ENCODE results near the gene UACA.
"Not testable (repeated sequence)": the region's sequence is repeated elsewhere in the genome, so short reads cannot be mapped to it uniquely, and the experiment has no call there.

Gene UACA

GRCh38 chr15:70753101-70753829 lies 10.1 kb downstream of the UACA start:
- WGBS (ENCODE audit: insufficient coverage) = 50% methylated on average over 2 of the region's 4 CpGs
- CTCF ChIA-PET = interaction anchor here (1.5 kb wide), 1 partner anchor 27 kb away, joined by 3 read pairs; no protein-coding TSS in a partner anchor
- POLR2A ChIA-PET = no interaction called here
- DNase-seq = no peak
- Histone ChIP-seq H3K4me1 (ENCODE audit: control extremely low read depth in 1 of 4, control insufficient read depth in 4 of 4, insufficient read depth in 4 of 4, low read length in 3 of 4) (peaks cover 0 to 5% (median 0%) of the 10 kb centered on the region in 4 experiments), H3K27ac (ENCODE audit: insufficient read depth in 1 of 2, low read depth in 1 of 2, low read length in 2 of 2, poor library complexity in 1 of 2, severe bottlenecking in 2 of 2) (no peak overlapping the region), H3K27me3 (replicated peaks in 2 of 5; ENCODE audit: control insufficient read depth in 4 of 5, insufficient read depth in 5 of 5, low read length in 4 of 5) (peaks cover 0 to 3% (median 3%) of the 10 kb centered on the region in 5 experiments), H3K9me3 (ENCODE audit: control extremely low read depth in 1 of 5, control insufficient read depth in 4 of 5, insufficient read depth in 2 of 5, low read depth in 1 of 5, low read length in 4 of 5) (no peaks in the 10 kb centered on the region), H3K4me3 (ENCODE audit: control insufficient read depth in 1 of 7, extremely low read depth in 1 of 7, insufficient read depth in 4 of 7, low read depth in 2 of 7, low read length in 6 of 7) (no peak overlapping the region), H3K36me3 (ENCODE audit: control insufficient read depth in 4 of 4, insufficient read depth in 4 of 4, low read length in 3 of 4) (no peaks in the 10 kb centered on the region)

GRCh38 chr15:70752193-70752635 lies 11.1 kb downstream of the UACA start:
- ChIA-PET CTCF (interaction anchor here (0.6 to 1.2 kb wide), 2 partner anchors 61 to 719 kb away, joined by 3 read pairs; no protein-coding TSS in a partner anchor), POLR2A (interaction anchor here (0.6 kb wide), 1 partner anchor 64 kb away, joined by 3 read pairs; no protein-coding TSS in a partner anchor)
- peak in 2 of 3 donors; percentile 27 to 29 for DNase-seq
- Histone ChIP-seq H3K4me3 (ENCODE audit: control insufficient read depth in 1 of 7, extremely low read depth in 1 of 7, insufficient read depth in 4 of 7, low read depth in 2 of 7, low read length in 6 of 7) (no peak overlapping the region), H3K9me3 (ENCODE audit: control extremely low read depth in 1 of 5, control insufficient read depth in 4 of 5, insufficient read depth in 2 of 5, low read depth in 1 of 5, low read length in 4 of 5) (no peaks in the 10 kb centered on the region), H3K27ac (ENCODE audit: insufficient read depth in 1 of 2, low read depth in 1 of 2, low read length in 2 of 2, poor library complexity in 1 of 2, severe bottlenecking in 2 of 2) (no peak overlapping the region), H3K27me3 (replicated peaks in 2 of 5; ENCODE audit: control insufficient read depth in 4 of 5, insufficient read depth in 5 of 5, low read length in 4 of 5) (peaks cover 0 to 3% (median 0%) of the 10 kb centered on the region in 5 experiments), H3K36me3 (ENCODE audit: control insufficient read depth in 4 of 4, insufficient read depth in 4 of 4, low read length in 3 of 4) (no peaks in the 10 kb centered on the region), H3K4me1 (ENCODE audit: control extremely low read depth in 1 of 4, control insufficient read depth in 4 of 4, insufficient read depth in 4 of 4, low read length in 3 of 4) (peaks cover 0 to 8% (median 0%) of the 10 kb centered on the region in 4 experiments)
- WGBS (ENCODE audit: insufficient coverage) = 67% methylated on average over 1 of the region's 4 CpGs

- ChIA-PET CTCF (interaction anchor here (1.1 kb wide), 1 partner anchor 26 kb away, joined by 4 read pairs; no protein-coding TSS in a partner anchor), POLR2A (interaction anchor here (0.7 kb wide), 1 partner anchor 83 kb away, joined by 3 read pairs; no protein-coding TSS in a partner anchor)
- peaks cover 0 to 8% (median 0%) of the 10 kb centered on the region in 4 experiments for H3K4me1 ChIP-seq (ENCODE audit: control extremely low read depth in 1 of 4, control insufficient read depth in 4 of 4, insufficient read depth in 4 of 4, low read length in 3 of 4)
- peaks cover 0 to 3% (median 0%) of the 10 kb centered on the region in 5 experiments for H3K27me3 ChIP-seq (replicated peaks in 2 of 5; ENCODE audit: control insufficient read depth in 4 of 5, insufficient read depth in 5 of 5, low read length in 4 of 5)
- no peak overlapping the region for H3K4me3 ChIP-seq (ENCODE audit: control insufficient read depth in 1 of 7, extremely low read depth in 1 of 7, insufficient read depth in 4 of 7, low read depth in 2 of 7, low read length in 6 of 7)
- H3K36me3 ChIP-seq (ENCODE audit: control insufficient read depth in 4 of 4, insufficient read depth in 4 of 4, low read length in 3 of 4) = no peaks in the 10 kb centered on the region
- 98% methylated on average over 7 of the region's 8 CpGs for WGBS (ENCODE audit: insufficient coverage)
- no peak overlapping the region for H3K27ac ChIP-seq (ENCODE audit: insufficient read depth in 1 of 2, low read depth in 1 of 2, low read length in 2 of 2, poor library complexity in 1 of 2, severe bottlenecking in 2 of 2)
- DNase-seq = no peak
- no peaks in the 10 kb centered on the region for H3K9me3 ChIP-seq (ENCODE audit: control extremely low read depth in 1 of 5, control insufficient read depth in 4 of 5, insufficient read depth in 2 of 5, low read depth in 1 of 5, low read length in 4 of 5)
Observed at GRCh38 chr15:70750203-70750869, 13.0 kb downstream of the UACA start.

GRCh38 chr15:70748281-70748747 lies 15.0 kb downstream of the UACA start:
- POLR2A ChIA-PET = no interaction called here
- Histone ChIP-seq H3K4me3 (ENCODE audit: control insufficient read depth in 1 of 7, extremely low read depth in 1 of 7, insufficient read depth in 4 of 7, low read depth in 2 of 7, low read length in 6 of 7) (no peak overlapping the region), H3K27me3 (replicated peaks in 2 of 5; ENCODE audit: control insufficient read depth in 4 of 5, insufficient read depth in 5 of 5, low read length in 4 of 5) (peaks cover 0 to 3% (median 0%) of the 10 kb centered on the region in 5 experiments), H3K27ac (ENCODE audit: insufficient read depth in 1 of 2, low read depth in 1 of 2, low read length in 2 of 2, poor library complexity in 1 of 2, severe bottlenecking in 2 of 2) (no peak overlapping the region), H3K4me1 (ENCODE audit: control extremely low read depth in 1 of 4, control insufficient read depth in 4 of 4, insufficient read depth in 4 of 4, low read length in 3 of 4) (peaks cover 0 to 8% (median 0%) of the 10 kb centered on the region in 4 experiments), H3K9me3 (ENCODE audit: control extremely low read depth in 1 of 5, control insufficient read depth in 4 of 5, insufficient read depth in 2 of 5, low read depth in 1 of 5, low read length in 4 of 5) (no peaks in the 10 kb centered on the region), H3K36me3 (ENCODE audit: control insufficient read depth in 4 of 4, insufficient read depth in 4 of 4, low read length in 3 of 4) (no peaks in the 10 kb centered on the region)
- WGBS (ENCODE audit: insufficient coverage) = 0% methylated on average over 2 of the region's 3 CpGs
- CTCF ChIA-PET = interaction anchor here (1.3 to 1.8 kb wide), 2 partner anchors 26 to 64 kb away, joined by 3 to 5 read pairs; no protein-coding TSS in a partner anchor
- DNase-seq = peak; percentile 40 to 83 (median 78)

GRCh38 chr15:70746598-70746997 lies 16.8 kb downstream of the UACA start:
- H3K4me1 ChIP-seq (ENCODE audit: control extremely low read depth in 1 of 4, control insufficient read depth in 4 of 4, insufficient read depth in 4 of 4, low read length in 3 of 4); H3K9me3 ChIP-seq (ENCODE audit: control extremely low read depth in 1 of 5, control insufficient read depth in 4 of 5, insufficient read depth in 2 of 5, low read depth in 1 of 5, low read length in 4 of 5); H3K27me3 ChIP-seq (replicated peaks in 2 of 5; ENCODE audit: control insufficient read depth in 4 of 5, insufficient read depth in 5 of 5, low read length in 4 of 5); H3K4me3 ChIP-seq (ENCODE audit: control insufficient read depth in 1 of 7, extremely low read depth in 1 of 7, insufficient read depth in 4 of 7, low read depth in 2 of 7, low read length in 6 of 7); H3K27ac ChIP-seq (ENCODE audit: insufficient read depth in 1 of 2, low read depth in 1 of 2, low read length in 2 of 2, poor library complexity in 1 of 2, severe bottlenecking in 2 of 2); CTCF ChIA-PET; DNase-seq; H3K36me3 ChIP-seq (ENCODE audit: control insufficient read depth in 4 of 4, insufficient read depth in 4 of 4, low read length in 3 of 4): not testable (repeated sequence)
- POLR2A ChIA-PET = interaction anchor here (0.7 kb wide), 1 partner anchor 75 kb away, joined by 4 read pairs; no protein-coding TSS in a partner anchor

GRCh38 chr15:70742928-70743327 lies 20.4 kb downstream of the UACA start:
- WGBS (ENCODE audit: insufficient coverage) = 25% methylated on average over 2 of the region's 3 CpGs

More at GRCh38 chr15:70742928-70743327, 20.4 kb downstream of the UACA start:
- Histone ChIP-seq H3K27me3 (replicated peaks in 2 of 5; ENCODE audit: control insufficient read depth in 4 of 5, insufficient read depth in 5 of 5, low read length in 4 of 5) (peaks cover 0 to 5% (median 0%) of the 10 kb centered on the region in 5 experiments), H3K4me1 (ENCODE audit: control extremely low read depth in 1 of 4, control insufficient read depth in 4 of 4, insufficient read depth in 4 of 4, low read length in 3 of 4) (no peaks in the 10 kb centered on the region), H3K27ac (ENCODE audit: insufficient read depth in 1 of 2, low read depth in 1 of 2, low read length in 2 of 2, poor library complexity in 1 of 2, severe bottlenecking in 2 of 2) (no peak overlapping the region), H3K4me3 (ENCODE audit: control insufficient read depth in 1 of 7, extremely low read depth in 1 of 7, insufficient read depth in 4 of 7, low read depth in 2 of 7, low read length in 6 of 7) (no peak overlapping the region), H3K36me3 (ENCODE audit: control insufficient read depth in 4 of 4, insufficient read depth in 4 of 4, low read length in 3 of 4) (no peaks in the 10 kb centered on the region), H3K9me3 (ENCODE audit: control extremely low read depth in 1 of 5, control insufficient read depth in 4 of 5, insufficient read depth in 2 of 5, low read depth in 1 of 5, low read length in 4 of 5) (no peaks in the 10 kb centered on the region)
- no peak for DNase-seq
- ChIA-PET POLR2A (interaction anchor here (0.8 kb wide), 1 partner anchor 12 kb away, joined by 3 read pairs; no protein-coding TSS in a partner anchor), CTCF (no interaction called here)

Measured in common myeloid progenitor, CD34-positive (primary cell).